Measurements from ENCODE around the gene CBX5. TPM values are rescaled to one million over a fixed set of nuclear protein-coding genes. Genes with fewer than 3 reads are reported as not detected.

CBX5 gene
- total and polyA plus RNA-seq, 7 donors: 3.0 to 30.7 (median 18.6) TPM

DNA sequence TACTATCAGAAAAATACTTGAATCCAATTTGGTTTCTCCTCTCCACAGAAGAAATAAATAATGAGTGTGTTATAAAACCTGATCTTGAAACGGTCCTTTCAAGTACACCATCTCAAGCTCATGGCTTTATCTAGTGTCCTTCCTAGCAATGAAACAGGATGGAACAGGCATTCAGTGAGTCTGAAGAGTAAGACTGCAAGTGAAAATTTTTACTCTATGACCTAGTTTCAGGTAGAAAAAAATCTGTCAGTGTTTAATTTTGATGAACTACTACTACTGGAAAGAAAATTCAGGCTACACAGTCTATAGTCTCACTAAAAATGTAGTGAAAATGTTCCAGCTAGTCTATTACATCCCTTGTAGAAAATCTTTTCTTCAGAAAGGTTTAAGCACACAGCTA is 7.7 kb downstream of the CBX5 start:
- no peaks in the 10 kb centered on the region for H3K27me3 ChIP-seq
- 52 to 73% methylated on average over 1 of the region's 1 CpG for WGBS, 2 donors
- intact Hi-C loops (cut with DNase I): no loop called here
- H3K4me1 ChIP-seq: peaks cover 0 to 3% (median under 1%) of the 10 kb centered on the region in 4 donors
- TF ChIP-seq EP300 (IDR thresholded peaks at IDR 0.05): no peak
- TF ChIP-seq POLR2AphosphoS5 (IDR thresholded peaks at IDR 0.05): no peak
- TF ChIP-seq CTCF (IDR thresholded peaks at IDR 0.05): no peak
- TF ChIP-seq POLR2A (IDR thresholded peaks at IDR 0.05): no peak
- no peaks in the 10 kb centered on the region for H3K9me3 ChIP-seq
- H3K36me3 ChIP-seq: peaks cover 0 to 13% (median 0%) of the 10 kb centered on the region in 4 donors
- no peak overlapping the region for H3K27ac ChIP-seq
- H3K4me3 ChIP-seq: no peak overlapping the region
- DNase-seq: no peak

- TF ChIP-seq CTCF (IDR thresholded peaks at IDR 0.05) (no peak), POLR2A (IDR thresholded peaks at IDR 0.05) (no peak), EP300 (IDR thresholded peaks at IDR 0.05) (no peak), POLR2AphosphoS5 (IDR thresholded peaks at IDR 0.05) (no peak)
- H3K27ac ChIP-seq: no peak overlapping the region
- no peaks in the 10 kb centered on the region for H3K4me1 ChIP-seq
- no peaks in the 10 kb centered on the region for H3K27me3 ChIP-seq
- H3K4me3 ChIP-seq: no peak overlapping the region
- DNase-seq: no peak
- intact Hi-C loops (cut with DNase I): no loop called here
- WGBS, 2 donors: 92% methylated on average over 2 of the region's 2 CpGs
- H3K9me3 ChIP-seq: no peaks in the 10 kb centered on the region
- H3K36me3 ChIP-seq: peaks cover 0 to 13% (median 0%) of the 10 kb centered on the region in 4 donors
Observed at GRCh38 chr12:54270345-54270744, 9.6 kb downstream of the CBX5 start.

DNA sequence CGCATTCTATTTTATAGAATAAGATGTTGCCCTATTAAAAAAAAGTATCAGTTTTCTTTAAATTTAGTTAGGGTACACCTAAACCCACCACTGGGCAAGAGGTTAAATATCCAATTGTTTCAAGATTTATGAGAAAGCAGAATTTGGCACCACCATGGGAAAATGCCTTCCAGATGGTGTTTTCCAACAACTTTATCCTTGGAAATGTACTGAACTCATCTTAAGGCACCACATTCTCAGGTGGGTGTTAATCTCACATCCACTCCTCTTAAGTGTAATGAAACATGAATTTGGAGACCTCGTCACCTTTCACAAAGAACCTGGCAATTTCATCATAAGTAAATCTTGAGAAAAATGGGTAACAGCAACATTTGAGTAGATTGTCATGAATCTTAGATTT is 13.1 kb downstream of the CBX5 start:
- H3K36me3 ChIP-seq: no peaks in the 10 kb centered on the region
- no peak for TF ChIP-seq POLR2AphosphoS5 (IDR thresholded peaks at IDR 0.05)
- TF ChIP-seq CTCF (IDR thresholded peaks at IDR 0.05): no peak
- no peak for TF ChIP-seq POLR2A (IDR thresholded peaks at IDR 0.05)
- TF ChIP-seq EP300 (IDR thresholded peaks at IDR 0.05): no peak
- H3K27ac ChIP-seq: no peak overlapping the region
- H3K27me3 ChIP-seq: no peaks in the 10 kb centered on the region
- H3K9me3 ChIP-seq: no peaks in the 10 kb centered on the region
- WGBS, 2 donors: 95 to 96% methylated on average over 2 of the region's 2 CpGs
- H3K4me1 ChIP-seq: peaks cover 0 to 12% (median 10%) of the 10 kb centered on the region in 4 donors
- no peak for DNase-seq
- intact Hi-C loops (cut with DNase I): no loop called here
- no peak overlapping the region for H3K4me3 ChIP-seq

GRCh38 chr12:54265364-54265812 is 14.5 kb downstream of the CBX5 start:
- H3K27ac ChIP-seq: no peak overlapping the region
- WGBS, 2 donors: 90 to 97% methylated on average over 4 of the region's 4 CpGs
- intact Hi-C loops (cut with DNase I): no loop called here

DNA sequence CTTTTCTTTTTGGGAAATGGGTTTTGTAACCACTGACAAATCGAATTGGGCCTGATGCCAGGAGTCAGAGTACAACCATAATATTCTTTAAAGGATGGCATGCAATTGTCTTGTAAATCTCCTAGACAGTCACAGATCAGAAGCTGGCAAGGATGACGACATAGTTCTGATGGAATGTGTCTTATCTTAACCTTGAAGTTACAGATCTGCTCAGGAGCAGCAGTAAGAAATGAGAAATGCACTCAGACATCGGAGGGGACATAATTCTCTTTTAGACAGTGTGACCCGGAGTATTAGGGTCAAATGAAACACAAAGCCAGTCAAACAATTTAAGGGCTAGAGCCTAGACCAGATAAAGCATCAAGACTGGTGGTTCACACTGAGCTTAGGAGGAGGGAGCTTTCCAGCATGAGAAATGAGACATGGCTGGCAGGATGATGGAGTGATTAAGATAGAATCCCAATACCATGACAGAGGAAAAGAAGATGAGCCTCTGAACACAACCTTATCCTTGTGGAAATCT is 17.5 kb downstream of the CBX5 start:
- DNase-seq: no peak
- no peak overlapping the region for H3K4me3 ChIP-seq
- intact Hi-C loops (cut with DNase I): loop anchor here (5.0 kb wide), 1 partner anchor 40 kb away; no protein-coding TSS in a partner anchor

More at GRCh38 chr12:54265364-54265812, 14.5 kb downstream of the CBX5 start:
- Histone ChIP-seq H3K4me3 (no peak overlapping the region), H3K9me3 (no peaks in the 10 kb centered on the region), H3K36me3 (no peaks in the 10 kb centered on the region), H3K27me3 (no peaks in the 10 kb centered on the region), H3K4me1 (peaks cover 0 to 23% (median 16%) of the 10 kb centered on the region in 4 donors)
- no peak for TF ChIP-seq POLR2AphosphoS5 (IDR thresholded peaks at IDR 0.05)
- DNase-seq: no peak

More for the DNA sequence above, 17.5 kb downstream of the CBX5 start:
- Histone ChIP-seq H3K36me3 (peaks cover 0 to 2% (median 0%) of the 10 kb centered on the region in 4 donors), H3K27ac (peak overlapping the region in 2 of 4 donors; percentile 26 to 35), H3K9me3 (no peaks in the 10 kb centered on the region), H3K4me1 (peaks cover 0 to 48% (median 34%) of the 10 kb centered on the region in 4 donors), H3K27me3 (no peaks in the 10 kb centered on the region)
- WGBS, 2 donors: 41 to 50% methylated on average over 4 of the region's 4 CpGs
- TF ChIP-seq CTCF (IDR thresholded peaks at IDR 0.05) (no peak), EP300 (IDR thresholded peaks at IDR 0.05) (no peak), POLR2AphosphoS5 (IDR thresholded peaks at IDR 0.05) (no peak), POLR2A (IDR thresholded peaks at IDR 0.05) (no peak)

All from sigmoid colon (tissue), 7 donors.